IPS-18c (cell line): ENCODE results near the gene TRIM26.
"Not testable (repeated sequence)": the region's sequence is repeated elsewhere in the genome, so short reads cannot be mapped to it uniquely, and the experiment has no call there.

Experiments used
- H3K4me3 ChIP-seq: 2 replicates; pipeline ENCODE4 v1.7.0; 2013; ENCODE audit warnings: low read depth, mild to moderate bottlenecking, low read length, moderate library complexity; ENCODE audit not compliant: insufficient read depth
- H3K9me3 ChIP-seq: one replicate; pipeline ENCODE4 v1.6.1; 2013; ENCODE audit warnings: mild to moderate bottlenecking, low read length, moderate library complexity; ENCODE audit not compliant: control insufficient read depth, insufficient read depth

TRIM26 gene

GRCh38 chr6:30185846-30186484 lies 27.2 kb downstream of the TRIM26 start:
- no peaks in the 10 kb centered on the region for H3K9me3 ChIP-seq
- H3K4me3 ChIP-seq: no peak overlapping the region

GRCh38 chr6:30184417-30185031 lies 28.7 kb downstream of the TRIM26 start:
- H3K9me3 ChIP-seq: no peaks in the 10 kb centered on the region
- H3K4me3 ChIP-seq: no peak overlapping the region

GRCh38 chr6:30180145-30180544 lies 33.1 kb downstream of the TRIM26 start:
- Histone ChIP-seq H3K4me3 (no peak overlapping the region), H3K9me3 (no peaks in the 10 kb centered on the region)

GRCh38 chr6:30178837-30179236 lies 34.4 kb downstream of the TRIM26 start:
- Histone ChIP-seq H3K4me3 (no peak overlapping the region), H3K9me3 (no peaks in the 10 kb centered on the region)

GRCh38 chr6:30175765-30176164 lies 37.4 kb downstream of the TRIM26 start:
- Histone ChIP-seq H3K4me3 (no peak overlapping the region), H3K9me3 (no peaks in the 10 kb centered on the region)

- H3K9me3 ChIP-seq: no peaks in the 10 kb centered on the region
- H3K4me3 ChIP-seq: no peak overlapping the region
Observed at GRCh38 chr6:30172681-30173080, 40.5 kb downstream of the TRIM26 start.

GRCh38 chr6:30171677-30172471 lies 41.3 kb downstream of the TRIM26 start:
- H3K4me3 ChIP-seq: no peak overlapping the region
- H3K9me3 ChIP-seq: no peaks in the 10 kb centered on the region

- H3K4me3 ChIP-seq: no peak overlapping the region
Observed at GRCh38 chr6:30169658-30170614, 43.3 kb downstream of the TRIM26 start.

GRCh38 chr6:30168741-30169140 lies 44.5 kb downstream of the TRIM26 start:
- H3K9me3 ChIP-seq: no peaks in the 10 kb centered on the region
- H3K4me3 ChIP-seq: no peak overlapping the region

More at GRCh38 chr6:30169658-30170614, 43.3 kb downstream of the TRIM26 start:
- no peaks in the 10 kb centered on the region for H3K9me3 ChIP-seq

- no peak overlapping the region for H3K4me3 ChIP-seq
- no peaks in the 10 kb centered on the region for H3K9me3 ChIP-seq
Observed at GRCh38 chr6:30167101-30167500, 46.1 kb downstream of the TRIM26 start.

- H3K4me3 ChIP-seq, H3K9me3 ChIP-seq: not testable (repeated sequence)
Observed at GRCh38 chr6:30165238-30165637, 48.0 kb downstream of the TRIM26 start.

- Histone ChIP-seq H3K4me3 (no peak overlapping the region), H3K9me3 (no peaks in the 10 kb centered on the region)
Observed at GRCh38 chr6:30164714-30165113, 48.5 kb downstream of the TRIM26 start.

- Histone ChIP-seq H3K9me3 (no peaks in the 10 kb centered on the region), H3K4me3 (no peak overlapping the region)
Observed at GRCh38 chr6:30163918-30164654, 49.1 kb downstream of the TRIM26 start.

GRCh38 chr6:30163090-30163917 lies 49.9 kb downstream of the TRIM26 start, which contains the start of gene TRIM15:
Gene TRIM15 (plus strand): TSS chr6:30163546. CDS start chr6:30163685, 139 bp downstream.
- Histone ChIP-seq H3K9me3 (no peaks in the 10 kb centered on the region), H3K4me3 (no peak within 1 kb of the TSS)

GRCh38 chr6:30162265-30163089 lies 50.7 kb downstream of the TRIM26 start:
- Histone ChIP-seq H3K9me3 (no peaks in the 10 kb centered on the region), H3K4me3 (no peak overlapping the region)
